Prostate gland (tissue), 2 donors: ENCODE data around the gene CFAP210. TPM values are rescaled to one million over a fixed set of nuclear protein-coding genes. Genes with fewer than 3 reads are reported as not detected.

Experiments
- DNase-seq: peaks from one replicate; pipeline ENCODE4 v3.0.0-alpha.2; 2019; ENCODE audit warnings: low spot score
- H3K27ac ChIP-seq, 2 donors: fragments of 200-600 bp; sonication (generic); 2 replicates each; pipeline ENCODE4 v1.5.1; 2017 to 2019
- H3K27me3 ChIP-seq: fragments of 200-600 bp; sonication (generic); replicated peaks from 2 replicates; pipeline ENCODE4 v1.5.1; 2019; ENCODE audit not compliant: insufficient read depth
- H3K36me3 ChIP-seq, 2 donors: fragments of 200-600 bp; sonication (generic); 1 replicate in 1 of 2; 2 replicates in 1 of 2; pipeline versions ENCODE4 v1.5.1 to v1.8.1; 2017 to 2019
- H3K4me1 ChIP-seq: fragments of 200-600 bp; sonication (generic); replicated peaks from 2 replicates; pipeline ENCODE4 v1.5.1; 2019
- H3K4me3 ChIP-seq, 2 donors: fragments of 200-600 bp; sonication (generic); 2 replicates each; pipeline ENCODE4 v1.5.1; 2017 to 2019
- H3K9me3 ChIP-seq: fragments of 200-600 bp; sonication (generic); 2 replicates; pipeline ENCODE4 v1.5.1; 2017
- CTCF ChIP-seq, 4 experiments: fragments of 200-600 bp in 2 of 4; fragments of 450-650 bp in 2 of 4; sonication (generic) in 2 of 4; IDR thresholded peaks; 1 replicate in 3 of 4; 2 replicates in 1 of 4; pipeline ENCODE4 v1.5.1; 2016 to 2019; ENCODE audit warnings: antibody characterized with exemption in 4 of 4, mild to moderate bottlenecking in 2 of 4, moderate library complexity in 2 of 4
- POLR2A ChIP-seq: fragments of 450-650 bp; IDR thresholded peaks from one replicate; pipeline ENCODE4 v1.6.1; 2016; ENCODE audit warnings: antibody characterized with exemption, mild to moderate bottlenecking
- POLR2AphosphoS5 ChIP-seq: sonication (generic); formaldehyde crosslinking; IDR thresholded peaks from one replicate; pipeline ENCODE4 v1.6.1; 2017; ENCODE audit warnings: antibody characterized with exemption
- WGBS: methylation state at CpG from one replicate; pipeline ENCODE4 v1.1.5; 2018; 5-methylcytosine and 5-hydroxymethylcytosine counted together
- intact Hi-C: fragments of 100-400 bp; cut with DNase I; formaldehyde crosslinking; loops from one replicate; pipeline ENCODE4 v1.14.2; 2022
- total RNA-seq, 2 donors: library from RNA; depleted of rRNA; stranded (reverse); fragments of >200 nt; gene quantifications; one replicate each; pipeline ENCODE4 v1.1.0, GENCODE V29; 2016

Gene CFAP210
- total RNA-seq, 2 donors from 2014 or later, result 0.27 to 1.0 TPM

GRCh38 chr2:169732075-169732474 is 37.9 kb upstream of the CFAP210 start:
- Histone ChIP-seq H3K4me3 (no peak overlapping the region), H3K27ac (no peak overlapping the region), H3K4me1 (peaks cover 2% of the 10 kb centered on the region), H3K36me3 (no peaks in the 10 kb centered on the region), H3K9me3 (no peaks in the 10 kb centered on the region), H3K27me3 (no peaks in the 10 kb centered on the region)
- no peak for DNase-seq
- WGBS, result 58% methylated on average over 5 of the region's 5 CpGs
- intact Hi-C loops, result no loop called here
- TF ChIP-seq POLR2AphosphoS5, result no peak
- no peak for TF ChIP-seq CTCF (IDR thresholded peaks at IDR 0.05)
- TF ChIP-seq POLR2A, result no peak

DNA sequence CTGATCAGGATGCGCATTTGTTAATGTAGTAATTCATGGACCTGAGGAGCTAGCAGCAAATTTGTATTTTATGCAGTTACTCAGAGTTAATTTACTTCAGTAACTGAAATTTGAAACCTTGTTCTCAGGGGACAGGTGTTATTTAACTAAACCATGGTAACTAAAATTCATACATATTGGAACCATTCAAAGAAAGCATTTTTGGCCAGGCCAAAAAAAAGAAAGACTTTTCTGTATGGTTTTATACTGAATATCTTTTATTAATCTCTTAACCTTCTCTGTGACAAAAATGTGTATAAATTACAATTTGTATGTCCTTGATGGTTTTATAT is 35.0 kb upstream of the CFAP210 start:
- no peaks in the 10 kb centered on the region for H3K36me3 ChIP-seq
- intact Hi-C loops, result no loop called here
- H3K4me3 ChIP-seq, result no peak overlapping the region
- no peaks in the 10 kb centered on the region for H3K9me3 ChIP-seq
- no peak overlapping the region for H3K27ac ChIP-seq
- H3K4me1 ChIP-seq, result peaks cover 2% of the 10 kb centered on the region
- H3K27me3 ChIP-seq, result no peaks in the 10 kb centered on the region
- DNase-seq, result no peak
- WGBS, result 96% methylated on average over 1 of the region's 1 CpG
- TF ChIP-seq POLR2AphosphoS5 (no peak), CTCF (IDR thresholded peaks at IDR 0.05) (no peak), POLR2A (no peak)

DNA sequence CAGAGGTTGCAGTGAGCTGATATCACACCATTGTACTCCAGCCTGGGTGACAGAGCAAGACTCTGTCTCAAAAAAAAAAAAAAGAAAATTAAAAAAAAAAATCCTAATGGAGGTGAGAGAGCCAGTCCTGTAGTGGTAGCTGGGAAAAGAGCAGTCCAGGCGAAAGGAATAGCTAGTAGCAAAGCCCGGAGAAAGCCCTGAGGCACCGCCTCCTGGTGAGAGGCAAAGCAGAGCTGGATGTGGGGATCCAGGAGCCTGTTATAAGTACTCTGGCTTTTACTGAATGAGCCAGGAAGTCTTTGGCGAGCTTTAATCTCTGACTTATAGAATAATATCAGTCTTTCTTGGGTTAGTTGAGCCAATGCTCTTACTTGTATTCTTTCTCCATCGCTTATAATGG is 32.9 kb upstream of the CFAP210 start:
- no peak for DNase-seq
- WGBS, result 91% methylated on average over 5 of the region's 5 CpGs

GRCh38 chr2:169721016-169721415 is 26.8 kb upstream of the CFAP210 start:
- Histone ChIP-seq H3K27ac (no peak overlapping the region), H3K27me3 (no peaks in the 10 kb centered on the region), H3K4me1 (no peaks in the 10 kb centered on the region), H3K9me3 (no peaks in the 10 kb centered on the region), H3K36me3 (no peaks in the 10 kb centered on the region), H3K4me3 (no peak overlapping the region)
- intact Hi-C loops, result no loop called here
- TF ChIP-seq CTCF (IDR thresholded peaks at IDR 0.05), result no peak
- no peak for TF ChIP-seq POLR2A
- TF ChIP-seq POLR2AphosphoS5, result no peak
- 78% methylated on average over 3 of the region's 3 CpGs for WGBS
- no peak for DNase-seq

More for the DNA sequence above, 32.9 kb upstream of the CFAP210 start:
- intact Hi-C loops, result no loop called here
- Histone ChIP-seq H3K36me3 (no peaks in the 10 kb centered on the region), H3K27me3 (no peaks in the 10 kb centered on the region), H3K27ac (no peak overlapping the region), H3K9me3 (no peaks in the 10 kb centered on the region), H3K4me1 (no peaks in the 10 kb centered on the region), H3K4me3 (no peak overlapping the region)
- TF ChIP-seq CTCF (IDR thresholded peaks at IDR 0.05), result no peak
- TF ChIP-seq POLR2AphosphoS5, result no peak
- TF ChIP-seq POLR2A, result no peak

DNA sequence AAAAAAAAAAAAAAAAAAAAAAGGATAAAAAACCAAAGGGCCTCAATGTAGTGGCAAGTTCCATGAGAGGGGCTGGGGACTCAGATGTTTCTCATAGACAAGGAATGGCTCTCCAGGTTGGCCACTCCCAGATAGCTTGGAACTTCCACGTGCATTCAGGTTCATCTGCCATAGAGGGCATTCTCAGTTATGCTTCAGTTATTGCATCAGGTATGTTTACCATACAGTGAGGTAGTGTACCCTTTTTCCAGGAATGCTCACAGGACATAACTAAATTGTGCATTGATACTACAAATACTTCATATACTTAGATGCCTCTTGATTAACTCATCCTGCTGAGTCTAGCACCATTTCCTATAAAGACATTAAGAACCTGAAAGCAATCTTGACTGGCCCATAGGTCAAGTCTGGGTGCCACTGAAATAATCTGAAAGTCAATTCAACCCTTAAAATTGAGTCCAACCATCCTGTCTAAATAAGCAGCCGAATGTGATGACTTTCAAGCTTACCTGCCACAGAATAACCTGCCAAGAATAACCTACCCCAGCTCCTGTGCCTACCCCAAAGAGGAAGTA is 24.8 kb upstream of the CFAP210 start:
- TF ChIP-seq POLR2AphosphoS5, result no peak
- no peak for TF ChIP-seq POLR2A
- TF ChIP-seq CTCF (IDR thresholded peaks at IDR 0.05), result no peak
- Histone ChIP-seq H3K27me3 (no peaks in the 10 kb centered on the region), H3K4me3 (no peak overlapping the region), H3K4me1 (no peaks in the 10 kb centered on the region), H3K9me3 (no peaks in the 10 kb centered on the region), H3K36me3 (no peaks in the 10 kb centered on the region), H3K27ac (no peak overlapping the region)
- WGBS, result 79% methylated on average over 2 of the region's 2 CpGs
- DNase-seq, result no peak
- intact Hi-C loops, result no loop called here
